ENCODE results near the gene NOP53.
"Not testable (repeated sequence)": the region's sequence is repeated elsewhere in the genome, so short reads cannot be mapped to it uniquely, and the experiment has no call there.

Gene NOP53

DNA sequence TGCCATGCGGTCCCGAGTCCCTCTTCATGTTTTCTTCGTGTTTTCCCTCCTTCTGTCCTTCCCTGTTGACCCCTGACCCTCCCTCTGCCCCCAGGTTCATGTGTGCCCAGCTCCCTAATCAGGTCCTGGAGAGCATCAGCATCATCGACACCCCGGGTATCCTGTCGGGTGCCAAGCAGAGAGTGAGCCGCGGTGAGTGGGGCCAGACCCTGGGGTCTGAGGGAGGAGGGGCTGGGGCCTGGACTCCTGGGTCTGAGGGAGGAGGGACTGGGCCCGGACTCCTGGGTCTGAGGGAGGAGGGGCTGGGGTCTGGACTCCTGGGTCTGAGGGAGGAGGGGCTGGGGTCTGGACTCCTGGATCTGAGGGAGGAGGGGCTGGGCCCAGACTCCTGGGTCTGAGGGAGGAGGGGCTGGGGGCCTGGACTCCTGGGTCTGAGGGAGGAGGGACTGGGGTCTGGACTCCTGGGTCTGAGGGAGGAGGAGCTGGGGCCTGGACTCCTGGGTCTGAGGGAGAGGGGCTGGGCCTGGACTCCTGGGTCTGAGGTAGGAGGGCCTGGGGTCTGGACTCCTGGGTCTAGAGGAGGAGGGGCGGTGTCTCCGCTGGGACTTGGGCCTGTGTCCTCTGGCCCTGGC lies 26.8 kb upstream of the NOP53 start:
- DNase-seq, result not testable (repeated sequence)

DNA sequence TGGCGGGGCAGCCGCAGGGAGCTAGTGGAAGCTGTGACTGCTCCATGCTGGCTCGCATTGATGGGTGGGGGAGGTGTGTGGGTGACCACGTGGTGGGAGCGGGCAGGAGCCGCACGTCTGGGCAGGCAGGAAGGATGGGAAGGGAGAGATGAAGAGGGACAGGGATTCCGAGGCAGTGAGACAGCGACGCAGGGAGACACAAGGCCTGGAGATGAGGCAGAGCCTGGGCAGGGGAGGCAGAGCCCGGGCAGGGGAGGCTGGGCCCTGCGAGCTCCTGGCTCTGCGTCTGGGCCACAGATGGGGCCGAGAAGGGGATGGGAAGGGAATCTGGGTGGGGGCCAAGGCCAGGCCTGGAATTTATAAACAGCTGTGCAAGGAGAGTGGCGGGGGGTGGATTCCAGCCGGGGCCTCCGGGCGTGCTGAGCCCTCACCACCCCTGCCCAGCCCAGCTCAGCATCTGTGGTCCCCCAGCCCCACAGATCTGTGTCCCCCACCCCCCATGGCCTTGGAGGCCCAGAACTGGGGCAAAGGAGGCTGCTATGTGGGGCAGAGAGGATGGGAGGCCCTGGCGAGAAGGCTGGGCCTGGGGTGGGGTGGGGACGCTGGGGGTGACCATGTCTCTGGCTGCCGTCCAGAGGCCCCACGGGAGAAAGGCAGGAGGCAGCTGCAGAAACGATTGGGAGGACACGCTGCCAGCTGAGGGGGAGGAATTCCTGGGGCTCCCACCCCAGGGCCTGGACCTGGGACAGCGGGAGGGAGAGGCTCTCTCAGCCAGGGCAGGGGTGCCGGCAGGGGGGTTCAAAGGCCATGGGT lies 26.1 kb upstream of the NOP53 start:
- DNase-seq, result no peak

- no peak for DNase-seq
Observed at GRCh38 chr19:47720669-47721422, 24.5 kb upstream of the NOP53 start.

GRCh38 chr19:47723581-47723940 lies 21.8 kb upstream of the NOP53 start:
- no peak for DNase-seq

DNA sequence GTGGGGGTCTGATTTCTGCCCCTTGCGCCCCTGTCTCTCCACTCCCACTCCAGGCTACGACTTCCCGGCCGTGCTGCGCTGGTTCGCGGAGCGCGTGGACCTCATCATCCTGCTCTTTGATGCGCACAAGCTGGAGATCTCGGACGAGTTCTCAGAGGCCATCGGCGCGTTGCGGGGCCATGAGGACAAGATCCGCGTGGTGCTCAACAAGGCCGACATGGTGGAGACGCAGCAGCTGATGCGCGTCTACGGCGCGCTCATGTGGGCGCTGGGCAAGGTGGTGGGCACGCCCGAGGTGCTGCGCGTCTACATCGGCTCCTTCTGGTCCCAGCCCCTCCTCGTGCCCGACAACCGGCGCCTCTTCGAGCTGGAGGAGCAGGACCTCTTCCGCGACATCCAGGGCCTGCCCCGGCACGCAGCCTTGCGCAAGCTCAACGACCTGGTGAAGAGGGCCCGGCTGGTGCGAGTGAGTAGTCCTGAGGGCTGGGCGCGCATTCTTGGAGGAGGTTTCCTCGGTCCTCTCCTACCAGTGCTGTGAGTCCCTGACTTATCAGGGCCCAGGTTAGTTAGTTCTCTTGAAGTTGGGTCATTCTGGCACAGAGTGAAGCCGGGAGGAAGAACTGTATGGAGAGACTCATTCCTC lies 19.5 kb upstream of the NOP53 start:
- DNase-seq, result no peak

DNA sequence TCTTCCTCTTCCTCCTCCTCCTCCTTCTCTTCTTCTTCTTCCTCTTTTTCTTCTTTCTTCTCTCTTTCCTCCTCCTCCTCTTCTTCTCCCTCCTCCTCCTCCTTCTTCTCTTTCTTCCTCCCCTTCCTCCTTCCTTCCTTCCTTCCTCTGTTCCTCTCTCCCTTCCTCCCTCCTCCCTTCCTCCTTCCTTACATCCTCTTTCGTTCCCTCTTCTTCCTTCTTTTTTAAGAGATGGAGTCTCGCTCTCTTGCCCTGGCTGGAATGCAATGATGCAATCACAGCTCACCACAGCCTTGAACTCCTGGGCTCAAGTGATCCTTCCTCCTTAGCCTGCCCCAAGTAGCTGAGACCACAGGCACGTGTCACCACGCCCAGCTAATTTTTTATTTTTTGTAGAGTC lies 18.9 kb upstream of the NOP53 start:
- no peak for DNase-seq

GRCh38 chr19:47728295-47728694 lies 17.1 kb upstream of the NOP53 start:
- DNase-seq, result not testable (repeated sequence)

DNA sequence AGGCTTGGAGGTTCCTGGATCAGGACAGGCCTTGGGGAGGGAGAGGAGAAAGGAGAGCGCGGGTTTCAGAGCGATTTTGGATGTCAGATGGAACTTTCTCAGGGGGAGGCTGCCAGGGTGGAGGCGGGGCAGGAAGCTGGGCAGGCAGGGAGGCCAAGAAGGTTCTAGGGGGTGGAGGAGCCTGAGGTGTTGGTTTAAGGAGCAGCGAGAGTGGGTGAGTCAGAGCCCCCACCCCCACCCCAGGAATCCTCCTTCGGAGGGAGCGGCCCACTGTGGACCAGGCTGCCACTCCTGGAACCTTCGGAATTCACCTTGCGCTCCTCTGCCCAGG lies 15.9 kb upstream of the NOP53 start:
- DNase-seq, result no peak

GRCh38 chr19:47729799-47730520 lies 15.4 kb upstream of the NOP53 start:
- DNase-seq, result peak; percentile 57

GRCh38 chr19:47730521-47730889 lies 14.8 kb upstream of the NOP53 start:
- no peak for DNase-seq

GRCh38 chr19:47730910-47731309 lies 14.4 kb upstream of the NOP53 start:
- no peak for DNase-seq

- no peak for DNase-seq
Observed at GRCh38 chr19:47735131-47735530, 10.2 kb upstream of the NOP53 start.

DNA sequence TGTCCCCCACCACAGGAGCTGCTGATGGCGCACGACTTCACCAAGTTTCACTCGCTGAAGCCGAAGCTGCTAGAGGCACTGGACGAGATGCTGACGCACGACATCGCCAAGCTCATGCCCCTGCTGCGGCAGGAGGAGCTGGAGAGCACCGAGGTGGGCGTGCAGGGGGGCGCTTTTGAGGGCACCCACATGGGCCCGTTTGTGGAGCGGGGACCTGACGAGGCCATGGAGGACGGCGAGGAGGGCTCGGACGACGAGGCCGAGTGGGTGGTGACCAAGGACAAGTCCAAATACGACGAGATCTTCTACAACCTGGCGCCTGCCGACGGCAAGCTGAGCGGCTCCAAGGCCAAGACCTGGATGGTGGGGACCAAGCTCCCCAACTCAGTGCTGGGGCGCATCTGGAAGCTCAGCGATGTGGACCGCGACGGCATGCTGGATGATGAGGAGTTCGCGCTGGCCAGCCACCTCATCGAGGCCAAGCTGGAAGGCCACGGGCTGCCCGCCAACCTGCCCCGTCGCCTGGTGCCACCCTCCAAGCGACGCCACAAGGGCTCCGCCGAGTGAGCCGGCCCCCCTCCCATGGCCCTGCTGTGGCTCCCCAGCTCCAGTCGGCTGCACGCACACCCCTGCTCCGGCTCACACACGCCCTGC lies 4.4 kb upstream of the NOP53 start:
- no peak for DNase-seq

DNA sequence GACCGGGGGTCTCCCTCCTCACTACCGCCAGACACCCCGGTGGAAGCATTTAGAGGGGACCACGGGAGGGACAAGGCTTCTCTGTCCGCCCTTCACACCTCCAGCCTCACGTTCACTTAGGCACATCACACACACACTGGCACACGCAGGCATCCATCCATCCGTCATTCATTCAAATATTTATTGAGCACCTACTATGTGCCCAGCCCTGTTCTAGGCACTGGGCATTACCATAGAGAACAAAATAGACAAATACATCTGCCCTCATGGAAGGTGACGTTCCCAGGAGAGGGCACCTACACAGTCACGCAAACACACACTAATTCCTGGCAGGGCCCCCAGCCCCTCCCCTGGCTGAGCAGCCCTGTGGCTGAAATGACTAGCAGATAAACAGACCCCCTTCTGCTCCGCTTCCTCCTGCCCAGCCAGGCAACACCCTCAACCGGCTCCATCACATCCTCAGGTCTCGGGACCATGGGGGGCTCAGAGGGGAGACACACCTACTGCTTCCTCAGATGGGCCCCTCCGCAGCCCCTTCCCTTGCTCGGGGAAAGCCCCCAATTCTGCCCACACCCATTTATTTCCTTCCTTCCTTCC lies 3.7 kb upstream of the NOP53 start:
- no peak for DNase-seq

GRCh38 chr19:47742634-47743033 lies 2.7 kb upstream of the NOP53 start:
- no peak for DNase-seq

- not testable (repeated sequence) for DNase-seq
Observed at GRCh38 chr19:47746129-47746528, 783 bp downstream of the NOP53 start.

GRCh38 chr19:47749326-47749725 lies 4.0 kb downstream of the NOP53 start:
- DNase-seq, result no peak

DNA sequence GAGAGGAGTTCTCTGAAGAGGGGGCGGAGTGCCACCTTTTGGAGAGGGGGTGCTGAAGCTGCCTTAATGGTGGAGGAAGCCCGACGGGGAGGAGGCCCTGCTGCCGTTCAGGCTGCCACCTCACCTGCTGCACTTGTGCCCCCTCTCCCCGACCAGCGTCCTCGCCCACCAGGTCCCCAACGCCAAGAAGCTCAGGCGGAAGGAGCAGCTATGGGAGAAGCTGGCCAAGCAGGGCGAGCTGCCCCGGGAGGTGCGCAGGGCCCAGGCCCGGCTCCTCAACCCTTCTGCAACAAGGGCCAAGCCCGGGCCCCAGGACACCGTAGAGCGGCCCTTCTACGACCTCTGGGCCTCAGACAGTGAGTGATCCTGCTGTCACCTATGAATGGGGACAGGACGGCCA lies 5.4 kb downstream of the NOP53 start:
- no peak for DNase-seq

- DNase-seq, result no peak
Observed at GRCh38 chr19:47752440-47753211, 7.3 kb downstream of the NOP53 start.

DNA sequence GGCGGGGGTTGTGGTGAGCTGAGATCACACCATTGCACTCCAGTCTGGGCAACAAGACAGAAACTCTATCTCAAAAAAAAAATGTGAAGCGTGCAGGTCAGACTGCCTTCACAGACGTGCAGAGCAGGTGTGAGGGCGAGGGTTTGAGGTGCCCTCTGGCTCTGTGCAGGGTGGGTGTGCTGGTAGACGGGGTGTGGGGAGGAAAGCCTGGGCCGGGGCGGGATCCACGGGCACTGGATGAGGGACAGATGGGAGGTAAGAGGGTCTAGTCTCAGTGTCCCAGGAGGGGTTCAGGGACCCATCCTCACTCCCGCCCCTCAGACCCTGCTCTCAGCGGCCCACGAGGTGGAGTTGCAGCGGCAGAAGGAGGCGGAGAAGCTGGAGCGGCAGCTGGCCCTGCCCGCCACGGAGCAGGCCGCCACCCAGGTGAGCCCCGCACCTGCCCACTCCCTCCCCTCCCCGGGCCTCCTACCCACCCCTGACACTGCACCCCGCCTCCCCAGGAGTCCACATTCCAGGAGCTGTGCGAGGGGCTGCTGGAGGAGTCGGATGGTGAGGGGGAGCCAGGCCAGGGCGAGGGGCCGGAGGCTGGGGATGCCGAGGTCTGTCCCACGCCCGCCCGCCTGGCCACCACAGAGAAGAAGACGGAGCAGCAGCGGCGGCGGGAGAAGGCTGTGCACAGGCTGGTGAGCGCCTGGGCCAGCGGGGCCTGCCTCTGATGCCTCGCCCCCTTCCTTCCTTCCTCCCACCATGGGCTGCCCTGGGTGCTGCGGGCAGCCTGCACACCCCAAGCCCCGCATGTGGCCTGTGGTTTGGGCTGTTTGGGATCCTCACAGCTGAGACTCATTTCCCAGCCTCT lies 9.1 kb downstream of the NOP53 start:
- DNase-seq, result no peak
